ENCODE data around the gene SLC13A5.

Gene SLC13A5

DNA sequence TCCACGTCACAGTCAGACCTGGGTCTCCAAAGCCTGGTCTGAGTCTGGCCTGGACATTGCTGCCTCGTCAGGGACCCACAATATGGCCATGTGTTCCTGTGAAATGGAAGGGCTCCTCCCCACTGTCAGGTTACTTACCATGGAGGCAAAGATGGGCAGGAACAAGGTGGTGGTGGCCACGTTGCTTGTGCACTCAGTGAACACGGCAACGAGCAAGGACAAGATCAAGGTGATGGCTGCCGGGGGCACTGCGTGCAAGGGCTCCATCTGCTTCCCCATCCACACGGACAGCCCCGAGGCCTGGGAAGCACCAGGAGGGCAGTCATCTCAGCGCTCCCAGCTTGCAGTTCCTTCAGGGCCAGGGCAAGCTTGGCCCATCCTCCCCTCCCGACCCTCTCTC is 22.5 kb downstream of the SLC13A5 start:
- H3K27ac ChIP-seq (ENCODE audit: low read depth, low read length), result no peak overlapping the region
- H3K4me1 ChIP-seq (ENCODE audit: control insufficient read depth, low read length), result no peaks in the 10 kb centered on the region
- TF ChIP-seq CTCF (IDR thresholded peaks at IDR 0.05; ENCODE audit: low read depth, low read length, poor library complexity, severe bottlenecking) (no peak), EZH2phosphoT487 (IDR thresholded peaks at IDR 0.05; ENCODE audit: borderline replicate concordance, low read length) (no peak)
- no peaks in the 10 kb centered on the region for H4K20me1 ChIP-seq (ENCODE audit: control insufficient read depth, insufficient read depth, low read depth, low read length)
- H3K36me3 ChIP-seq (ENCODE audit: control insufficient read depth, low read length), result no peaks in the 10 kb centered on the region
- no peak overlapping the region for H3K4me3 ChIP-seq (ENCODE audit: low read length)
- no peaks in the 10 kb centered on the region for H3K9me3 ChIP-seq (ENCODE audit: control insufficient read depth, insufficient read depth, low read length)
- peaks cover 3% of the 10 kb centered on the region; the same call in 1 of the 2 replicates for H3K27me3 ChIP-seq (ENCODE audit: control insufficient read depth, low read length)
- H3F3A ChIP-seq (ENCODE audit: control insufficient read depth, insufficient read depth), result no peaks in the 10 kb centered on the region
- H3K79me2 ChIP-seq (ENCODE audit: control insufficient read depth, low read length), result no peaks in the 10 kb centered on the region
- no peaks in the 10 kb centered on the region for H3K9me2 ChIP-seq (replicated peaks; ENCODE audit: control insufficient read depth, low read length)
- H3K4me2 ChIP-seq (ENCODE audit: low read length), result no peak overlapping the region

- Histone ChIP-seq H3K4me1 (ENCODE audit: control insufficient read depth, low read length) (no peaks in the 10 kb centered on the region), H3K27ac (ENCODE audit: low read depth, low read length) (no peak overlapping the region), H3K27me3 (ENCODE audit: control insufficient read depth, low read length) (0 out of 2 replicates have a peak, but pooled peaks cover 3% of the 10 kb centered on the region), H3K4me3 (ENCODE audit: low read length) (no peak overlapping the region), H3K9me3 (ENCODE audit: control insufficient read depth, insufficient read depth, low read length) (no peaks in the 10 kb centered on the region), H3F3A (ENCODE audit: control insufficient read depth, insufficient read depth) (no peaks in the 10 kb centered on the region), H3K36me3 (ENCODE audit: control insufficient read depth, low read length) (no peaks in the 10 kb centered on the region), H3K9me2 (replicated peaks; ENCODE audit: control insufficient read depth, low read length) (no peaks in the 10 kb centered on the region), H3K79me2 (ENCODE audit: control insufficient read depth, low read length) (no peaks in the 10 kb centered on the region), H3K4me2 (ENCODE audit: low read length) (no peak overlapping the region), H4K20me1 (ENCODE audit: control insufficient read depth, insufficient read depth, low read depth, low read length) (no peaks in the 10 kb centered on the region)
- no peak for TF ChIP-seq CTCF (IDR thresholded peaks at IDR 0.05; ENCODE audit: low read depth, low read length, poor library complexity, severe bottlenecking)
- no peak for TF ChIP-seq EZH2phosphoT487 (IDR thresholded peaks at IDR 0.05; ENCODE audit: borderline replicate concordance, low read length)
These were observed 24.2 kb downstream of the SLC13A5 start for GRCh38 chr17:6688944-6689343.

- Histone ChIP-seq H3K27ac (ENCODE audit: low read depth, low read length) (no peak overlapping the region), H3F3A (ENCODE audit: control insufficient read depth, insufficient read depth) (no peaks in the 10 kb centered on the region), H3K4me3 (ENCODE audit: low read length) (no peak overlapping the region), H3K27me3 (ENCODE audit: control insufficient read depth, low read length) (0 out of 2 replicates have a peak, but pooled peaks cover 3% of the 10 kb centered on the region), H3K36me3 (ENCODE audit: control insufficient read depth, low read length) (no peaks in the 10 kb centered on the region), H3K4me2 (ENCODE audit: low read length) (no peak overlapping the region), H3K9me3 (ENCODE audit: control insufficient read depth, insufficient read depth, low read length) (no peaks in the 10 kb centered on the region), H3K9me2 (replicated peaks; ENCODE audit: control insufficient read depth, low read length) (no peaks in the 10 kb centered on the region), H3K79me2 (ENCODE audit: control insufficient read depth, low read length) (no peaks in the 10 kb centered on the region), H3K4me1 (ENCODE audit: control insufficient read depth, low read length) (no peaks in the 10 kb centered on the region), H4K20me1 (ENCODE audit: control insufficient read depth, insufficient read depth, low read depth, low read length) (no peaks in the 10 kb centered on the region)
- TF ChIP-seq EZH2phosphoT487 (IDR thresholded peaks at IDR 0.05; ENCODE audit: borderline replicate concordance, low read length), result no peak
- no peak for TF ChIP-seq CTCF (IDR thresholded peaks at IDR 0.05; ENCODE audit: low read depth, low read length, poor library complexity, severe bottlenecking)
These were observed 27.1 kb downstream of the SLC13A5 start for GRCh38 chr17:6686026-6686425.
